Stimulated activated CD4-positive, alpha-beta T cell treated with anti-CD3 and anti-CD28 coated beads, Interleukin-1b, Interleukin-23, amount 100 ng/mL, for 1 hour (primary cell): ENCODE measurements around the gene TLCD1.

Experiments used
- DNase-seq, 2 donors: peaks; one replicate each; pipeline ENCODE4 v3.0.0-alpha.2; 2020; ENCODE audit warnings: low read depth in 2 of 2

Gene TLCD1

DNA sequence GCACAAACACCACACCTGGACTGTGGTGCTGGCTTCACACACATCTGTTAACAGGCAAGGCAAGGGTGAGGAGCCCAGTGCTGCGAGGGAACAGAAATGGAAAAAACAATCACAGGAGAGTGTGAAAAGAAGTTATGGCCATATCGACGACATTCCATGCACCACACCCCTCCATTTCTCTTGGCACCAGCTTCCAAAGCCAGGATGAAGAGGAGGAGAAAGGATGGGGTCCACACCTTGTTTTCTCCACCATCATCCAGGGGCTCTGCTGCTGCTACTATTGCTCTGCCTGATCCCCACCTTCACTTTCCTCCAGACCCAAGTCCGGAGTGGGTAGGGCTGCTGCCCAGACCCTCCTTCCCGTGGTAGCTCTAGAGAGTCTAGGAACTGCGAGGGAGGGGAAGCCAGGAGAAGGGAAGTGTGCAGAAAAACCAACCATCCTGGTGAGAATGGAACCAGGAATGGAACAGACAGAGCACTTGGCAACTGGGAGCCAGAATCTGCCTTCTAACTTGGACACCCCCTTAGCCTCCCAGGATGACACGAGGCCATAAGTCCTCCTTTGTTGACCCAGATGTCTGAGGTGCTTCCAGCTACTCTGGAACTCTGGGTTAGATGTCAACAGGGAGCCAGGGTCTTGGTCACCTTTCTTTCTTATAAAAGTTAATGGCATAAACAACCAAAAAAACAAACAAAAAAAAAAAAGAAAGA is 13.2 kb downstream of the TLCD1 start:
- no peak for DNase-seq

DNA sequence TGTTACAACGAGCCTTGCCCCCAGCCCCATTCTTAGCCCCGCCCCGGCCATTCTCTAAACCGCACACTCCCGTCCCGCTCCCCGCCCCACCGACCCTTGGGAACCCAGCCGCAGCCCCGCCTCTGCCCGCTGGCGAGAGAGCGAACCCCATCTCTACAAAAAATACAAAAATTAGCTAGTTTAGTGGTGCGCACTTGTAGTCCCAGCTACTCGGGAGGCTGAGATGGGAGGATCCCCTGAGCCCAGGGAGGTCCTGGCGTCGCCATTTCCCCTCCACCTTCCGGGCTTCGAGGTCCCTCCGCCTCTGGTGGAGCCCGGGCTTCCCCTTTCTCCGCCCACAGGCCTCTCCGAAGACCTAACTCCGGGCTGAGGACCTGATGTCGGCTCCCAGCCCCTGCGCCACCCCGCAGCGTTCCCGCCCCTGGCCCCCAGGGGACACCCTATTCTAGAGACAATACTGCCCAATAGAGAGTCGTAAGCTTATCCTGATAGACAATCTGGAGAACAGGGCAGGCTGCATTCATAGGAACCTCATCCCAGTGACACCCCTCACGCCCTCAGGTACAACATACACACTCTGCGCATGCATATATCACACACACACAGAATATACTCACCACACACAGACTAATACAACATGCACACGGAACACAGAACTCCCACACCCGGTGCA is 13.9 kb downstream of the TLCD1 start:
- no peak for DNase-seq

DNA sequence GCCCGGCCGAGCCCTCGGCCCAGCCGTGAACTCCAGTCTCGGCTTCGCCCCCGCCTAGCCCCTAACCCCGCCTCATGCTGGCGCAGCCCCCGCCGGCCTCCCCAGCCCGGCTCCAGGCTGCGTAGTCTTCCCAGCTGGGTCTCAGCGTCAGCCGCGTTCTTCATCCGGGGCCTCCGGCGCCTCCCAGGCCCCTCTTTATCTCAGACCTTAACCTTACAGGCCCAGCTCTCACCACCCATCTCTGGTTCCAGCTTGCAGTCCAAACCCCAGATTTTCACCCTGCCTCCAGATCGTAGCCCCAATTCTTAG is 14.4 kb downstream of the TLCD1 start, which contains the start of gene PROCA1:
TSS of gene PROCA1 (minus strand) at position 166 of the 309 bp plus-strand sequence. CDS start 228 bp downstream, outside the sequence.
- DNase-seq: no peak

DNA sequence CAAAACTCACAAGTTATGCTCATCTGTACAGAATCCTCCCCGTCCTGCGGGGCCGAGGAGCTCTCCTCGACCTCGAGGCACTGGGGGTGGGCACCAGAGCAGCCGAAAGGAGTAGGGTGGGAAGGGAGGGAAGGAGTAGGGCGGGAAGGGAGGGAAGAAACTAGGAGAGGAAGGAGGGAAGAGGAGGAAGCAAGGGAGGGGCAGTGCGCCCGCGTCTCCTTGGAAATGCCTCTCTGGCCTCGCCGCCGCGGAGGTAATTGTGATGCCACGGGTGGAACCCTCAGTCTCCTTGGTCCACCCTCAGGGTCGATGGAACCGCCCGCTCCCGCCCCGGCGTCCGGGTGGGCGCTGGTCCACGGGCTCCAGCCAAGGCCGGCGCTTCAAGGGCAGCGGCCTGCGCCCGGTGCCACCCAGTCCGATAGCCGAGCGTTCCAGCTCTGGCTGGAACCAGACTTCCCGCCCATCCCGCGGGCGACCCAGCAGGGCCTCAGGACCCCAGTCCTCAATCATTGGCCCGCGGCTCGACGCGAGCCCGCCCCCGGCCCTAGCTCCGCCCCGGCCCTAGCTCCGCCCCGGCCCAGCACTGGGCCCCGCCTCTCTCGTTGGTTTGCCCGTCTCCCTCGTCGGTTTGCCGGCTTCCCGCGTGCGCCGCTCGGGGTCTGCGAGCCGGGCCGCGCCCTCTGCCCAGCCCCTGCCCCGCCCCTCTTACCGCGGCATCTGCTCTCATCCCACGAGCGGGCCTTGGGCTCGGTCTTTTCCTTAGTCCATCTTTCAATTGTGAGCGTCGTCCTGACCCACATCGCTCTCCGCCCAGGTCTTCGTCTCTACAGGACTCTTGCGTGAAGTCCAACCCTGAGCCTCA is 14.9 kb downstream of the TLCD1 start:
- peak; percentile 75 to 89 for DNase-seq

DNA sequence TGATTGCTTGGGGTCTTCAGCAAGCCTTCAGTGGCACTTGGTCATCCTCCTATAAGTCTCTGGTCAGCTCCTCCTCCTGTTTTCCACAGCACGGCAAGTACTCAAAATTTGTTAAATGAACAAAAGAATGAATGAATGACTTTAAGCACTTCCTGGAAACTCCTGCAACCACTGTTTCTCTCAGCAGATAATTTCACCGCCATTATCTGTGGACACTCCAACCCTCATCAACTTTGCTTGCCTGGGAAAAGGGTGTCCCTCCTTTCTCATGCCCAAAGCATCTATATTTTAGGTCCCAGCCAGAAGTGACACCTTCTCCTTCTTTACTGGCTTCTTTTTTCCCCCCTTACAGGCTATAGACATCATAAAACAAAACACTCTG is 18.7 kb downstream of the TLCD1 start:
- no peak for DNase-seq

DNA sequence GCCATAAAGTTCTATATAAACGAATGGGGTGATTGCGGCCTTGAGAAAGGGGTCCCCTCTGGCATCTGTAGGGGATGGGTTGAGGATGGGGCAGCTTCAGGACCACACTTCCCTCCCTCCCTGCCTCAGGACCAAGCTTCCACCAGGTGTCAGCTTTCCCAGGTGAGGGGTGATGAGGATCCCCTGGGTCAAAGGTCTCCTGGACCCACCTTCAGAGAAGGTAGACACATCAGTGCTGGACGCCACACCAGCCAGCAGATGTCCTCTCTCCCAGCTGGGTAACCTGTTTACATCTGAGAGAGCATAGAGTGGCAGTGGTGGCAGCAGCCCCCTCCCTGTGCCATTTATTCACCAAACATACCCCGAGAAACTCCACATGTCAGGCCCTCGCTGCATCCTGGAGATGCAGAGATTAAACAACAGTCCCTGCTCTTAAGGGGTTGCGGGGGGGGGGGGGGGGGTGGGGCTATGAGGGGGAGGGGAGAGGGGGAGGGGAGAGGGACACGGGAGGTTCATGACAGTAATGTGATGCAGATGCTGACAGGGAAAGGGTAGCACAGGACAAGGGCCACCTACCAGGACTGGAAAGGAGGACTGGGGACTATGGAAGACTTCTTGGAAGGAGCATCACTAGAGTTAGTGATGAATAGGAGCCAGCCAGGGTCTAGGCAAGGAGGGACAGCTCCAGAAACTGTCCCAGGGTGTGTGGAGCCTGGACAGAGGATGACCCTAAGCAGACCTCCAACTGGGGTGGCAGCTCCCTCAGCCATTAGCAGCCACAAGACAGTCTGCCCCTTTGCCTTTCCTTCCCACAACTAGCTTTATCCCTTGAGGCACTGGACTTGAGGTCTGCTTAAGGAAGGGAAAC is 19.3 kb downstream of the TLCD1 start:
- no peak for DNase-seq

DNA sequence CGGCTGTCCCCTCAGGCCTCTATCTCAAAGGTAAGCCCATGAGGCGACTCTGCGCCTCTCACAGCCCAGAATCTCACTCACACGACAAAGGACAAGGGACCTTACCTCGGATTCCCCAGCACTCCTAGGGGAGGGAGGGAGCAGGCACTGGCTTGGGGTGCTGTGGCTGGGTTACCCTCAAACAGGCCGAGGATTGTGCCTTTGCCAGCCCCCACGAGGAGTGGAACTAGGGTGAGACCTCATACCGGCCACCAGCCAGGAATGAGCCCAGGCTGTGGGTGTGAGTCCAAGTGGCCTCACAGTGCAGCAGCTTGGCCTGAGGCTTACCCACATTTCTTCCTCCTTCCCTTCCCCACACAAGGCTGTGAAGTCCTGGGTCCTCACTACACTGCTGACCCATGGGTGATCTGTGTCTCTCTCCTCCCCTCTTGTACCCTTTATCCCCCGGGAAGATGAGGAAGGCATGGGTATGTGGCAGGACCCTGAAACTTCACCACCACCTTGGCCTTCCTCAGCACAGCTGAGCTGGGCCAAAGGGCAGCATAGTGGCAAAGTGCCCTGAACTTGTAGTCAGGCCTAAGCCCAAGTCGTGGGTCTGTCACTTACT is 20.2 kb downstream of the TLCD1 start:
- no peak for DNase-seq

DNA sequence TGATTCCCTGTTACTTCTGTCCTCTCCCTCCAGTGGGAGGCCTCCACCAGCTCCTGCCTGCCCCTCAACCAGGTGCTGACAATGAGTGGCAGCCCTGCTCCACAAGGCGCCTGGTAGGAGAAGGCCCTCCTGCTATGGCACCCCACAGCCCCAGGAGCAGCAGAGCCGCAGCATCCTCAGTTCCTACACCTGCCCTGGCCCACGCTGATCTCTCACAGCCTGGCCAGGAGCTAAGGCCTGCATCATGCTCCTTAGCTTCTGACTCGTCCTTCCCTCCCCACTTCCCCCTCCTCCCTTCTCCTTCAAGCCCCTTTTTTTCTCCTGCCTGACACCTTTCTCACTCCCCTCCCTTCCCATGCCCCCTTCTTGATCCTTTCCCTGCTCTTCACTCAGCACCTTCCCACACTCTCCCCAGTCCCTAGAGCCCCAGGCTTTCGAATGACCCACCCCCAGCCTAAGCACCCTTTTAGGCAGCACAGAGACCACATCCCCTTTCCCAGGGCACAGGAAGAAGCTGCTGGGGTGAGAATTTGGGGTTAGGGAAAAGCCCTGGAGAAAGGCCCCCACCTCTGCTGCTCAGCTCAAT is 20.9 kb downstream of the TLCD1 start:
- DNase-seq: no peak

DNA sequence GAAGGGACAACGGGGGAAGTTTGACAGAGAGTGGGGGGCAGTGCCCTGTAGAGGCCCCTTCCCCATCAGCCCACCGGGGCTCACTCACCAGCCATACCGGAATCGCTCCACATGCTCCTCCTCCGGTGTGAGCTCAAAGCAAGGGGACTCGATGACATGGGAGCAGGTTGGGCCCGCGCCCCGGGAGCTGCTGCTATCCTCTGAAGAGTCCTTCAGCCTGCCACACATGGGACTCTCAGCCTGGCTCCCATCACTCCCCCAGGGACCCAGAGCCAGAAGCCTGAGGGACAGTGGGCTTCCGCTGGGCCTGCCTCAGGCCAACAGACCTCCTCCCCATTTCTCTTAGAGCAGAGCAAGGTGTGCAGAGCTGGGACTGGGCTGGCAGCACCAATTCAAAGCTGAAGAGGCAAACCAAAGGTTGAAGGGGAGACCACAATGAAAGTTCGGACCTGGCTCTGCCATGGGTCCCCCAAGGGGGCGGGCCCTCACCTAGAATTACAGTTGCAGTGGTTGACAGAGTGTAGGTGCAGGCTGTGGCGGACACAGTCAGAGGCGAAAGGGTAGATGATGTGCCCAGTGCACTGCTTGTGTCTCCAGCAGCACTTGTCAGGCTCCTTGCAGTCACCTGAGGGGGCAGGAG is 21.7 kb downstream of the TLCD1 start:
- no peak for DNase-seq

DNA sequence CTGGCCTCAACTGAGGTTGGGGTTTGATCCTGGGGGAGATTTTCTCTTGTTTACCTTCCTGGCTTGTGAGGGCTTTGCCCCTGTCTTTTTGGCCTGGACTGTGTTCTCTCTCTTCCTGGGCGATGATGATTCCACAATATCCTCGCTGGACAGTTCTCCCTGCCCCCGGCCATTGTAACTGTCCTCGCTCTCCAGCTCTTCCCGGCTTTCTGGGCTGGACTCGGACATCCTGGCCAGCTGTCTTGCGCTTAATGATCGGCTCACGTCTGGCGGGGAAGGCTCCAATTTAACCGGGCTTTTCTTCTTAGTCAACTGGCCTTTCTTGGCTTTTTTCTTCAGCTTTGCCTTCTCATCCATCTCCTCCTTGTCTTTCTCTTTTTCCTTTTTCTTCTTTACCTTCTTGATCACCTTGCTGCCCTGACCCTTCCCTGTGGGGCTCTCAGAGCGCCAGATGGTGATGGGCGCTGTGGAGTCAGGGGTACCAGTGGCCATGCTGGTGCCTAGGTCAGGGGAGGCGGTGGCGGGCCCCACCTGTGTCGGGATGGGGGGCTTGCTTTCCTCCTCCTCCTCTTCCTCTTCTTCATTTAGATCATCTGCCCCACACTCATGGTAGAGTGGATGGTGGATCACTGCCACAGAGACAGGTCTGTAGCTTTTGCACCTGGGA is 22.3 kb downstream of the TLCD1 start:
- DNase-seq: no peak

DNA sequence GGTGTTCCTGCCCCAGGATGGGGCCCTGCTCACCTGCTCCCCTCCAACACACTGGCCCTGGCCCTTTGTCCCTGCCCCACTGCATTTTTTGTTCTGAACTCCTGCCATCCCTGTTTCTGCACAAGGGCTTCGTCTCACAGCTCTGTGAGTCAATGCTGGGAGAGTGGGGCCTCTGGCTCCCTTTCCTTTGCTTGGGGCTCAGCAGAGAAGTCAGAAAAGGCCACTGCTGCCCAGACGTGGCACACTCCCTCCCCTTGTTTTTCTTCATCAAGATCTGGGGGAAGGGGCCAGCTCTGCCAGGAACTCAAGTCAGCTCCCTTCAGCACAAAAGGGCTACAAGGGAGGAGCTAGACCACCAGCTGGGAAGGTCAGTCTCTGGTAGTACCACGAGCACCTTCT is 23.3 kb downstream of the TLCD1 start:
- DNase-seq: no peak

DNA sequence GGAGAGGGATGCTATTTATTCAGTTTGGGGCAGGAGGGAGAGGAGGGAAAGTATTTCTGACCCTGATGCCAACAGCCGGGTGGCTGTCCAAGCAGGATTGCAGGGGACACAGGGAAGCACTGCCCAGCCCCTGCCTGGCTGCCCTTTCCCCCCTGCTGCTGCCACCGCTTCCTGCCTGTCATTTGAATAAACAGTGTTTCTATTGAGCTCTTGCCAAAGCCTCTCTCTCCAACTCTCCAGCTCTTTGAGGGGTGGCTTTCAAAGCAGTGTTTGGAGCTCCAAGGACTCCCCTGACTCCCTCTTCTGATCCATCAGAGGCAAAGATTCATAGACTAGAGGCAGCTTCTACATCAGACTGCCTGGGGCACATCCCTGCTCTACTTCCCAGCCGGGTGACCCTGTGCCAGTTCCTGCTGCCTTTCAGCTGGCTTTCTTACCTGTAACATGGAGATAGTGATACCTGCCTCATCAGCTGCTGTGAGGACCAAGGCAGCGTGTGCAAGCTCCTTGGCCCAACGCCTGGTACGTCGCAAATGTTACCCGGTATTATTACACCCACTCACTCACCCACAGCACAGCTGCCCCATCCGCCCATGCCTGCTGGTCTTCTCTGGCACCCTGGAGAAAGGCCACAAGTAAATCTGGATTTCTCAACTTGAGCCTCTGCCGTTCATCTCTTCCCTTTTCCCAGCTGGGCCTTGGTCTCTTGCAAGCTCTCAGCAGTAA is 23.8 kb downstream of the TLCD1 start:
- no peak for DNase-seq

DNA sequence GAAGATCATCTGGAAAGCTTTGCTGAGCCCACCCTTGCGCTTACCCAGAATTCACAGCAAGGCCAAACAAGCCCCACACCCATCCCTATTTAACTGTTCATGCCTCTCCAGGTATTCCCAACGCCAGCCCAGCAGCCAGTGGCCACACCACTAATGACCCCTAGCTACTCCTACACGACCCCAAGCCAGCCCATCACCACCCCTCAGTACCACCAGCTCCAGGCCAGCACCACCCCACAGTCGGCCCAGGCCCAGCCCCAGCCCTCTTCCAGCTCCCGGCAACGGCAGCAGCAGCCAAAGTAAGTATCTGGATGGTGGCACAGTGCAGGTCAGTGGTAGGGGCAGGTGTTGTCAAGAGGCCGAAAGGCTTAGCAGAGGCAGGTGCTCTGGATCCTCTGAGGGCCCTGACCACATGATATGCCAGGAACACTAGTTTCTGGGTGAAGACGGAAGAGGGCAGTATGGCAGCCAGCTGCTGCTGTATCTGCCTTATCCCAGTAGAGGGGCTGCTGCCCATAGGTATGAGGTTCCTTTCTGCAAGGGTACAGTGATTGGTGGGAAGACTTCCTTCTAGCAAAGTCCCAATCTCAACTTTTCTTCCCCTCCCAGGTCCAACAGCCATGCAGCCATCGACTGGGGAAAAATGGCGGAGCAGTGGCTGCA is 25.1 kb downstream of the TLCD1 start:
- no peak for DNase-seq

DNA sequence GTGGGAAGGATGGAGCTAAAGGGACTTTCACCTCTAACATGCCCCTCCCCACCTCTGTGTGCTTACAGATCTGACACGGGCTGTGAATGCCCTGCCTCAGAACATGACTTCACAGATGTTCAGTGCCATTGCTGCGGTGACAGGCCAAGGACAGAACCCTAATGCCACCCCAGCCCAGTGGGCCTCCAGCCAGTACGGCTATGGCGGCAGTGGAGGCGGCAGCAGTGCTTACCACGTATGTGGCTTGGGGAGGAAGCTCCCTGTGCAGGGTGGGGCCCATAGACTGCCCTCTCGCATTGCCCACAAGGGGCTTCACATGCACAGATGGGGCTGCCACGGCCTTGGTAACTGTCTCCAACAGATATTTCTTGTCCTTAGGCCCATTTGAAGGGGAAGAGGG is 25.8 kb downstream of the TLCD1 start:
- DNase-seq: no peak

DNA sequence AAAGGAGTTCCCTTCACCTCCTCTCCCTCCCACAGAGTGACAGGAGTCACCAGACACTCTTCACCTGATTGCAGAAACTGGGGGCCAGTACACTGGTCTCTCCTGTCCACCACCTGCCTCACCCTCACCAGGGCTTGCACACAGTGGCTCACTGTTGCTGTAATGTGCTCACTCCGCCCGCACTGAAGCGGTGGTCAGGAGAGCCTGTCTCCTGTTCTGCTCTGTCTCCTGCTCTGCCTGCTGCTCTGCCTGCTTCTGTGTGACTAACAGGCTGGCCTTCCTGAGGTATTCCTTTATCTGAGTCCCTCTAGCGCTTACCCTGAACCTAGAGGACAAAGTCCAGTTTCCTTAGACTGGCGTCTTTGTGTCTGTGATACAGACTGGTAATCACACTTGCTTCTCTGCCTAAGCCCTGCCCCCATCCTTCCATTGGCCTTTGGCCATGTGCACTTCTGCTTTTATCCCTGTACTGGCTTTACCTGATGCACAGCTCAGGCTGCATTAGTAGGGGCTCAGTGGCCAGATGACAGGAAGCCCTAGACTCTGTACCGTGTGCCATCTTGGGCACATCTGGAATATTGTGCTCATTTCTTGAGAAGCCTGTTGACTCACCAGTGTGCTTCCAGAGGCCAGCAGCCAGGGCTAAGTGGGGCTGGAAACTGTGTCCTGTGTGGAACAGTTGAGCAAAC is 27.6 kb downstream of the TLCD1 start:
- no peak for DNase-seq

DNA sequence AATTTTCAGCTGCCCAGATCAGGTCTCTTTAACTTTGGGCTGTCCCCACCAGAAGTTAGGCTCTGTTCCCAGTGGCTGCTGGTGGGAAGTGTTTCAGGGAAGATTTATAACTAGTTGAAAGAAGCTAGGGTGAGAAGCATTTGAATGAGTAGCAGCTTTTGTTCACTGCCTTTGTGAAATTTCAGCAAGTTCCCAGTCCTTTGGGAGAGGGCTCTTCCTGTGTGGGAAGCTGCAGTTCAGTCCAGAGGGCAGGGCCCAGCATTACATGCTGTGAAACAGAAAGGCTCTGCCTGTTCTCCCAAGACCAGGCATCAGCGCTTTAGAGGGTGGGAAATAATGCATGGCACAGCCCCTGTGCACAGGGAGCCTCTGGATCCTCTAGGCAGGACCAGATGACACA is 32.2 kb downstream of the TLCD1 start:
- DNase-seq: no peak

DNA sequence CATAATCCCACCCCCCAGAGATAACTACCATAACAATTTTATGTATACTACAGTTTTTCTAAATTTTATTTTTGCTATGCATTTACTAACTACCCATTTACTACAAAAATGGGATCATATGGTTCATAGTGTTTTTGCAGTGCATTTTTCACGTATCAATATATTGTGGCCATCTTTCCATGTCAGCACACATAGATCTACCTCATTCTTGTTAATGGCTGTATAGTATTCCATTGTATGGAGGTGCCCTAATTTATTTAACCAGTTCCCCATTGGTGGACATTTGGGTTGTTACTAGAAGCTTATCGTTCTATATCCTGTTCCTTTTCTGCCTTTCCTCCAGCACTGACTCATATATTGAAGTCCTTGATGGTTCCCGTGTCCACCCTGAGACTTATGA is 37.0 kb downstream of the TLCD1 start:
- no peak for DNase-seq

DNA sequence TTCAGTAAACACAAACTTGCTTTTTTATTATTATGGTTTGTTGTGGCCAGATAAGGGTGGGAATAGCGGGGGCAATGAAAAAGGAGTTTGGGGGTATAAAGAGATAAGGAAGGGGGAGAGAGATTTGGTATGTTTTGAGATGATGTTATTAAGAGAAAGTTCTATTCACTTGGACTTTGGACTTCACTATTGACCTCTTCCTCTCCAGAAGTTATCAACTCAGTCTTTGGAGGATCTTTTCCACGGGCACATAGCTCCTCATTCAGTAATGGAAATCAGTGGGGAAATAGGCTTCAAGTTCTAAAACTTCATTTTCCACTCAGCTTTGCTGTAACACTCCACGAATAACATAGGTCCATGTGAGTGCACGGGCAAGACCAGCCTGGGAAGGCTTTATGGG is 37.6 kb downstream of the TLCD1 start:
- DNase-seq: no peak
